Hepatocyte (in vitro differentiated cells): ENCODE data around the gene PHLDA3. TPM values are rescaled to one million over a fixed set of nuclear protein-coding genes. Genes with fewer than 3 reads are reported as not detected.
"Not testable (repeated sequence)": the region's sequence is repeated elsewhere in the genome, so short reads cannot be mapped to it uniquely, and the experiment has no call there.

Experiments
- DNase-seq: peaks from one replicate; pipeline ENCODE4 v3.0.0-alpha.2; 2016; ENCODE audit warnings: low spot score
- H2AFZ ChIP-seq: fragments of 200-600 bp; sonication (generic); 2 replicates; pipeline ENCODE4 v1.6.0; 2016; ENCODE audit warnings: antibody characterized with exemption, mild to moderate bottlenecking
- H3K27ac ChIP-seq: fragments of 200-600 bp; sonication (generic); 2 replicates; pipeline ENCODE4 v1.5.1; 2016; ENCODE audit warnings: mild to moderate bottlenecking
- H3K27me3 ChIP-seq: fragments of 200-600 bp; sonication (generic); 2 replicates; pipeline ENCODE4 v1.6.1; 2016
- H3K36me3 ChIP-seq: fragments of 200-600 bp; sonication (generic); replicated peaks from 2 replicates; pipeline ENCODE4 v1.5.1; 2016; ENCODE audit warnings: low read depth; ENCODE audit not compliant: insufficient read depth
- H3K4me1 ChIP-seq: fragments of 200-600 bp; sonication (generic); 2 replicates; pipeline ENCODE4 v1.5.1; 2016; ENCODE audit warnings: mild to moderate bottlenecking, moderate library complexity; ENCODE audit not compliant: insufficient read depth
- H3K4me2 ChIP-seq: fragments of 200-600 bp; sonication (generic); 2 replicates; pipeline ENCODE4 v1.6.0; 2016
- H3K4me3 ChIP-seq: fragments of 200-600 bp; sonication (generic); 2 replicates; pipeline ENCODE4 v1.5.1; 2016; ENCODE audit warnings: mild to moderate bottlenecking
- H3K79me2 ChIP-seq: fragments of 200-600 bp; sonication (generic); 2 replicates; pipeline ENCODE4 v1.6.0; 2017; ENCODE audit warnings: mild to moderate bottlenecking
- H3K9me2 ChIP-seq: fragments of 200-600 bp; sonication (generic); replicated peaks from 2 replicates; pipeline ENCODE4 v1.6.0; 2017; ENCODE audit warnings: mild to moderate bottlenecking; ENCODE audit not compliant: insufficient read depth
- H3K9me3 ChIP-seq: fragments of 200-600 bp; sonication (generic); 2 replicates; pipeline ENCODE4 v1.5.1; 2016; ENCODE audit warnings: low read depth, mild to moderate bottlenecking
- H4K20me1 ChIP-seq: fragments of 200-600 bp; sonication (generic); 2 replicates; pipeline ENCODE4 v1.6.0; 2016; ENCODE audit warnings: mild to moderate bottlenecking; ENCODE audit not compliant: insufficient read depth, poor library complexity, severe bottlenecking
- CTCF ChIP-seq: fragments of 200-600 bp; sonication (generic); IDR thresholded peaks from 2 replicates; pipeline ENCODE4 v1.5.1; 2016; ENCODE audit warnings: antibody characterized with exemption, mild to moderate bottlenecking; ENCODE audit not compliant: poor library complexity
- EZH2 ChIP-seq: fragments of 200-600 bp; sonication (generic); IDR thresholded peaks from 2 replicates; pipeline ENCODE4 v1.6.1; 2016; ENCODE audit warnings: antibody characterized with exemption, mild to moderate bottlenecking, borderline replicate concordance
- EZH2phosphoT487 ChIP-seq: fragments of 200-600 bp; sonication (generic); IDR thresholded peaks from one replicate; pipeline ENCODE4 v1.6.1; 2018; ENCODE audit warnings: antibody characterized with exemption, mild to moderate bottlenecking, low read depth, moderate library complexity; ENCODE audit not compliant: unreplicated experiment, severe bottlenecking
- WGBS: methylation state at CpG from one replicate; pipeline ENCODE4 v1.1.6; 2016; ENCODE audit warnings: low lambda C conversion rate; ENCODE audit errors: missing lambda C conversion rate; 5-methylcytosine and 5-hydroxymethylcytosine counted together
- polyA plus RNA-seq: library from polyadenylated mRNA; unstranded; fragments of >200 nt; fragmentation: Nextera tagmentation; extraction: Ambion mirVana; gene quantifications from 2 replicates; pipeline ENCODE4 v1.2.1, GENCODE V29; 2016
- total RNA-seq: library from RNA; depleted of rRNA; stranded (reverse); fragments of >200 nt; gene quantifications from 2 replicates; pipeline ENCODE4 v1.2.3, GENCODE V29; 2014

PHLDA3 gene
- total and polyA plus RNA-seq, 2 experiments from 2014 or later: 30.2 to 62.9 TPM

GRCh38 chr1:201475130-201475529 lies 6.1 kb upstream of the PHLDA3 start:
- Histone ChIP-seq H4K20me1 (no peaks in the 10 kb centered on the region), H3K79me2 (no peaks in the 10 kb centered on the region), H3K9me3 (no peaks in the 10 kb centered on the region), H3K36me3 (no peaks in the 10 kb centered on the region), H3K4me2 (no peak overlapping the region), H3K4me1 (no peaks in the 10 kb centered on the region), H3K9me2 (no peaks in the 10 kb centered on the region), H3K27me3 (no peaks in the 10 kb centered on the region), H3K4me3 (no peak overlapping the region), H3K27ac (peak overlapping the region; percentile 29), H2AFZ (no peak overlapping the region)
- WGBS: 77% methylated on average over 2 of the region's 2 CpGs
- TF ChIP-seq EZH2phosphoT487 (no peak), CTCF (no peak), EZH2 (no peak)
- no peak for DNase-seq

GRCh38 chr1:201473296-201473695 lies 4.3 kb upstream of the PHLDA3 start:
- WGBS: 95% methylated on average over 2 of the region's 2 CpGs
- Histone ChIP-seq H3K9me2 (no peaks in the 10 kb centered on the region), H3K27ac (no peak overlapping the region), H3K4me3 (no peak overlapping the region), H3K9me3 (no peaks in the 10 kb centered on the region), H3K79me2 (peaks cover 6% of the 10 kb centered on the region), H3K4me1 (peaks cover 7% of the 10 kb centered on the region), H4K20me1 (no peaks in the 10 kb centered on the region), H3K4me2 (no peak overlapping the region), H3K27me3 (no peaks in the 10 kb centered on the region), H3K36me3 (no peaks in the 10 kb centered on the region), H2AFZ (no peak overlapping the region)
- no peak for TF ChIP-seq EZH2
- no peak for TF ChIP-seq CTCF
- TF ChIP-seq EZH2phosphoT487: no peak
- DNase-seq: no peak

- not testable (repeated sequence) for H3K4me2 ChIP-seq, H3K27ac ChIP-seq, H3K36me3 ChIP-seq, H3K27me3 ChIP-seq, H2AFZ ChIP-seq, DNase-seq, H4K20me1 ChIP-seq, H3K9me3 ChIP-seq, H3K4me3 ChIP-seq, H3K9me2 ChIP-seq
- H3K4me1 ChIP-seq: peaks cover 16% of the 10 kb centered on the region
- H3K79me2 ChIP-seq: peaks cover 16% of the 10 kb centered on the region
- WGBS: 91% methylated on average over 8 of the region's 8 CpGs
Observed at GRCh38 chr1:201472321-201472720, 3.3 kb upstream of the PHLDA3 start.

GRCh38 chr1:201471772-201472171 lies 2.8 kb upstream of the PHLDA3 start:
- Histone ChIP-seq H3K4me2 (no peak overlapping the region), H3K27ac (no peak overlapping the region), H3K36me3 (no peaks in the 10 kb centered on the region), H3K27me3 (no peaks in the 10 kb centered on the region), H3K9me3 (no peaks in the 10 kb centered on the region), H3K79me2 (peaks cover 21% of the 10 kb centered on the region), H2AFZ (no peak overlapping the region), H4K20me1 (peaks cover 4% of the 10 kb centered on the region), H3K4me3 (no peak overlapping the region), H3K9me2 (no peaks in the 10 kb centered on the region), H3K4me1 (peaks cover 22% of the 10 kb centered on the region)
- TF ChIP-seq EZH2phosphoT487: no peak
- no peak for TF ChIP-seq EZH2
- no peak for TF ChIP-seq CTCF
- 93% methylated on average over 3 of the region's 3 CpGs for WGBS
- DNase-seq: no peak
